IMR-90 (cell line): ENCODE data around the gene DNM3. TPM values are rescaled to one million over a fixed set of nuclear protein-coding genes. Genes with fewer than 3 reads are reported as not detected.

ENCODE experiments used
- ATAC-seq: fragments of 200-7000 bp; cut with Tn5 transposase; 2 replicates; pipeline ENCODE4 v1.9.1; 2020; ENCODE audit warnings: low read depth, mild to moderate bottlenecking, moderate library complexity
- BruUV-seq: library from RNA; stranded (reverse); fragments of 400-500 nt; replicated peaks from 2 replicates; lab custom pipeline; 2021; lab: Mats Ljungman, UMichigan
- CTCF ChIA-PET: fragments of 300-600 bp; formaldehyde crosslinking; extraction: SDS; loops from one replicate; lab custom pipeline; 2021; ENCODE audit warnings: antibody characterized with exemption; lab: Yijun Ruan, JAX
- POLR2A ChIA-PET: fragments of 300-600 bp; sonication (Branson Sonifier 250); formaldehyde crosslinking; loops from one replicate; lab custom pipeline; 2022; ENCODE audit warnings: antibody characterized with exemption; ENCODE audit not compliant: unreplicated experiment; lab: Charles Lee
- DNase-seq: peaks from one replicate; pipeline ENCODE4 v3.0.0; 2013
- H2AFZ ChIP-seq: replicated peaks from 2 replicates; pipeline ENCODE3; 2013; ENCODE audit warnings: low read length, mild to moderate bottlenecking; ENCODE audit not compliant: poor library complexity
- H2AK5ac ChIP-seq: 2 replicates; pipeline ENCODE4 v1.6.1; 2013; ENCODE audit warnings: low read depth, low read length, inconsistent platforms
- H2AK9ac ChIP-seq: replicated peaks from 2 replicates; pipeline ENCODE3; 2013; ENCODE audit warnings: mild to moderate bottlenecking, low read depth, low read length, moderate library complexity; ENCODE audit not compliant: poor library complexity
- H2BK120ac ChIP-seq: 2 replicates; pipeline ENCODE4 v1.6.1; 2013; ENCODE audit warnings: low read depth, low read length, inconsistent platforms
- H2BK15ac ChIP-seq: 3 replicates; pipeline ENCODE4 v1.6.1; 2013; ENCODE audit warnings: low read depth, low read length, inconsistent platforms
- H2BK20ac ChIP-seq: 2 replicates; pipeline ENCODE4 v1.6.1; 2013; ENCODE audit warnings: low read depth, mild to moderate bottlenecking, inconsistent platforms, low read length, moderate library complexity
- H2BK5ac ChIP-seq: 2 replicates; pipeline ENCODE4 v1.6.1; 2013; ENCODE audit warnings: mild to moderate bottlenecking, low read depth, low read length, inconsistent platforms; ENCODE audit not compliant: poor library complexity, severe bottlenecking
- H3K14ac ChIP-seq: replicated peaks from 2 replicates; pipeline ENCODE4 v1.6.1; 2013; ENCODE audit warnings: low read depth, low read length, inconsistent platforms
- H3K18ac ChIP-seq: 2 replicates; pipeline ENCODE4 v1.6.1; 2013; ENCODE audit warnings: low read depth, low read length, control low read depth
- H3K23ac ChIP-seq: 2 replicates; pipeline ENCODE4 v1.6.1; 2013; ENCODE audit warnings: low read depth, low read length, inconsistent platforms
- H3K27ac ChIP-seq: 2 replicates; pipeline ENCODE4 v1.5.1; 2013; ENCODE audit warnings: mild to moderate bottlenecking, control low read depth, low read length; ENCODE audit not compliant: insufficient read depth
- H3K27me3 ChIP-seq: 2 replicates; pipeline ENCODE4 v1.6.1; 2013; ENCODE audit warnings: low read length; ENCODE audit not compliant: control insufficient read depth, insufficient read depth
- H3K36me3 ChIP-seq: 2 replicates; pipeline ENCODE4 v1.6.1; 2013; ENCODE audit warnings: low read length, mixed read lengths; ENCODE audit not compliant: control insufficient read depth, insufficient read depth
- H3K4ac ChIP-seq: 2 replicates; pipeline ENCODE4 v1.6.1; 2013; ENCODE audit warnings: low read depth, low read length, inconsistent platforms
- H3K4me1 ChIP-seq: 2 replicates; pipeline ENCODE4 v1.6.1; 2013; ENCODE audit warnings: low read length, mixed read lengths; ENCODE audit not compliant: control insufficient read depth, insufficient read depth
- H3K4me2 ChIP-seq: 2 replicates; pipeline ENCODE4 v1.6.1; 2013; ENCODE audit warnings: low read depth, mild to moderate bottlenecking, control low read depth, low read length, moderate library complexity
- H3K4me3 ChIP-seq: 2 replicates; pipeline ENCODE4 v1.5.1; 2013; ENCODE audit warnings: low read depth, mild to moderate bottlenecking, control low read depth, low read length, moderate library complexity; ENCODE audit not compliant: insufficient read depth
- H3K56ac ChIP-seq: 2 replicates; pipeline ENCODE4 v1.6.1; 2013; ENCODE audit warnings: low read length, inconsistent platforms; ENCODE audit not compliant: insufficient read depth; ENCODE audit errors: extremely low read depth
- H3K79me1 ChIP-seq, 2 experiments: 2 replicates each; pipeline ENCODE4 v1.6.1; 2013; ENCODE audit warnings: low read length in 2 of 2, inconsistent platforms in 1 of 2, low read depth in 1 of 2
- H3K9ac ChIP-seq: 2 replicates; pipeline ENCODE4 v1.6.1; 2013; ENCODE audit warnings: low read depth, low read length, control low read depth
- H3K9me1 ChIP-seq: 2 replicates; pipeline ENCODE4 v1.6.1; 2013; ENCODE audit warnings: low read length, inconsistent platforms; ENCODE audit not compliant: insufficient read depth
- H3K9me3 ChIP-seq: 2 replicates; pipeline ENCODE4 v1.6.1; 2013; ENCODE audit warnings: low read length; ENCODE audit not compliant: control insufficient read depth, insufficient read depth
- H4K20me1 ChIP-seq: 2 replicates; pipeline ENCODE4 v1.6.1; 2013; ENCODE audit warnings: low read length, inconsistent platforms; ENCODE audit not compliant: insufficient read depth
- H4K5ac ChIP-seq: 2 replicates; pipeline ENCODE4 v1.6.1; 2013; ENCODE audit warnings: mild to moderate bottlenecking, low read depth, low read length, control low read depth
- H4K8ac ChIP-seq, 2 experiments: 2 replicates each; pipeline ENCODE4 v1.6.1; 2013; ENCODE audit warnings: low read depth in 2 of 2, low read length in 2 of 2, control low read depth in 1 of 2, inconsistent platforms in 1 of 2
- H4K91ac ChIP-seq: 2 replicates; pipeline ENCODE4 v1.6.1; 2013; ENCODE audit warnings: low read depth, low read length, inconsistent platforms; ENCODE audit not compliant: insufficient read depth
- BHLHE40 ChIP-seq: fragments of 150-350 bp; IDR thresholded peaks from 2 replicates; pipeline ENCODE4 v1.6.1; 2016; ENCODE audit warnings: mild to moderate bottlenecking, low read depth, low read length
- CEBPB ChIP-seq: IDR thresholded peaks from 2 replicates; pipeline ENCODE4 v1.6.1; 2012; ENCODE audit warnings: low read depth, low read length, improper control_type of control experiment
- CHD1 ChIP-seq: IDR thresholded peaks from 2 replicates; pipeline ENCODE4 v1.6.1; 2012; ENCODE audit warnings: low read depth, low read length, improper control_type of control experiment
- CTCF ChIP-seq: conservative IDR thresholded peaks from 2 replicates; pipeline ENCODE4 v1.5.1; 2012; ENCODE audit warnings: mild to moderate bottlenecking, low read depth, low read length, improper control_type of control experiment
- ELK1 ChIP-seq: fragments of 150-350 bp; IDR thresholded peaks from 2 replicates; pipeline ENCODE4 v1.6.1; 2016; ENCODE audit warnings: low read depth, mild to moderate bottlenecking, low read length, moderate library complexity, borderline replicate concordance
- FOS ChIP-seq: fragments of 150-350 bp; IDR thresholded peaks from 2 replicates; pipeline ENCODE4 v1.6.1; 2016; ENCODE audit warnings: low read depth, low read length
- MAFK ChIP-seq: IDR thresholded peaks from 2 replicates; pipeline ENCODE4 v1.6.1; 2012; ENCODE audit warnings: low read depth, low read length, improper control_type of control experiment
- MAZ ChIP-seq: IDR thresholded peaks from 2 replicates; pipeline ENCODE4 v1.6.1; 2012; ENCODE audit warnings: low read depth, mild to moderate bottlenecking, low read length, improper control_type of control experiment, moderate library complexity, borderline replicate concordance
- MXI1 ChIP-seq: IDR thresholded peaks from 2 replicates; pipeline ENCODE4 v1.6.1; 2012; ENCODE audit warnings: low read depth, mild to moderate bottlenecking, low read length, moderate library complexity, borderline replicate concordance
- NFE2L2 ChIP-seq: fragments of 150-350 bp; IDR thresholded peaks from 2 replicates; pipeline ENCODE4 v1.6.1; 2016; ENCODE audit warnings: low read depth, mild to moderate bottlenecking, low read length
- POLR2A ChIP-seq: IDR thresholded peaks from 2 replicates; pipeline ENCODE4 v1.6.1; 2012; ENCODE audit warnings: mild to moderate bottlenecking, low read depth, low read length
- RAD21 ChIP-seq: IDR thresholded peaks from 2 replicates; pipeline ENCODE4 v1.6.1; 2012; ENCODE audit warnings: low read length, improper control_type of control experiment
- RCOR1 ChIP-seq: IDR thresholded peaks from 2 replicates; pipeline ENCODE4 v1.6.1; 2012; ENCODE audit warnings: mild to moderate bottlenecking, low read length, improper control_type of control experiment; ENCODE audit not compliant: insufficient replicate concordance
- RFX5 ChIP-seq: IDR thresholded peaks from 2 replicates; pipeline ENCODE4 v1.8.0; 2012; ENCODE audit warnings: low read depth, mild to moderate bottlenecking, low read length, moderate library complexity
- SMC3 ChIP-seq: fragments of 150-350 bp; IDR thresholded peaks from 2 replicates; pipeline ENCODE4 v1.6.1; 2016; ENCODE audit warnings: low read depth, mild to moderate bottlenecking, antibody characterized with exemption, low read length, moderate library complexity
- USF2 ChIP-seq: fragments of 150-350 bp; IDR thresholded peaks from 2 replicates; pipeline ENCODE4 v1.6.1; 2017; ENCODE audit warnings: mild to moderate bottlenecking, antibody characterized with exemption, low read length, low read depth
- dilution Hi-C: fragments of 300-500 bp; cut with HindIII; formaldehyde crosslinking; loops from one replicate; pipeline ENCODE4 v1.14.3; 2018; ENCODE audit warnings: low sequenced_read_pairs; ENCODE audit not compliant: unreplicated experiment
- in situ Hi-C: fragments of 300-500 bp; cut with MboI; formaldehyde crosslinking; loops from 3 replicates; pipeline ENCODE4 v1.14.3; 2019; ENCODE audit warnings: low sequenced_read_pairs, inconsistent platforms, mixed read lengths
- intact Hi-C: fragments of 100-400 bp; cut with micrococcal nuclease; formaldehyde crosslinking; loops from 2 replicates; pipeline ENCODE4 v1.10.0; 2022
- polyA plus RNA-seq, 3 experiments: library from polyadenylated mRNA; depleted of rRNA; stranded (reverse); fragments of >200 nt; gene quantifications; 2 replicates each; pipeline ENCODE4 v1.2.3, GENCODE V29; 2012; ENCODE audit warnings: low replicate concordance in 1 of 3
- total RNA-seq: library from RNA; depleted of rRNA; stranded (reverse); fragments of >200 nt; gene quantifications from 2 replicates; pipeline ENCODE4 v1.2.3, GENCODE V29; 2012

The DNM3 gene
- total and polyA plus RNA-seq, 2 of the 4 experiments (the other 2 are of a cell fraction): 0.36 TPM

- no peak overlapping the region for H2BK5ac ChIP-seq
- no peak overlapping the region for H3K9ac ChIP-seq
- no TSS peak for BruUV-seq
- H3K4me2 ChIP-seq: no peak overlapping the region
- H2AK9ac ChIP-seq: no peak overlapping the region
- dilution Hi-C loops (no loop called here), intact Hi-C loops (no loop called here), in situ Hi-C loops (loop anchor here (25.0 kb wide), 1 partner anchor 594 kb away; no protein-coding TSS in a partner anchor)
- H2AK5ac ChIP-seq: no peak overlapping the region
- H2BK20ac ChIP-seq: no peak overlapping the region
- H3K79me1 ChIP-seq: no peaks in the 10 kb centered on the region
- no peak overlapping the region for H3K23ac ChIP-seq
- no peak overlapping the region for H3K14ac ChIP-seq
- no peak for TF ChIP-seq BHLHE40
- no peak for TF ChIP-seq RAD21
- no peak for TF ChIP-seq SMC3
- TF ChIP-seq MAZ: no peak
- no peak for TF ChIP-seq RFX5
- TF ChIP-seq ELK1: no peak
- no peak for TF ChIP-seq CHD1
- TF ChIP-seq CEBPB: no peak
- no peak for TF ChIP-seq CTCF
- TF ChIP-seq POLR2A: no peak
- no peak for TF ChIP-seq RCOR1
- TF ChIP-seq MAFK: no peak
- TF ChIP-seq NFE2L2: no peak
- TF ChIP-seq FOS: no peak
- TF ChIP-seq MXI1: no peak
- TF ChIP-seq USF2: no peak
- no peak for DNase-seq
- H3K56ac ChIP-seq: no peak overlapping the region
- no peak overlapping the region for H3K18ac ChIP-seq
- H3K9me3 ChIP-seq: no peaks in the 10 kb centered on the region
- no peaks in the 10 kb centered on the region for H3K9me1 ChIP-seq
- H4K20me1 ChIP-seq: no peaks in the 10 kb centered on the region
- H3K4ac ChIP-seq: no peak overlapping the region
- ATAC-seq: no peak
- H3K4me3 ChIP-seq: no peak overlapping the region
- no peaks in the 10 kb centered on the region for H3K27me3 ChIP-seq
- no peaks in the 10 kb centered on the region for H3K4me1 ChIP-seq
- no peak overlapping the region for H4K8ac ChIP-seq
- H2BK15ac ChIP-seq: no peak overlapping the region
- ChIA-PET CTCF (interaction anchor here (0.7 kb wide), 1 partner anchor 315 kb away, joined by 9 read pairs; no protein-coding TSS in a partner anchor), POLR2A (no interaction called here)
- no peak overlapping the region for H4K91ac ChIP-seq
- H2BK120ac ChIP-seq: no peak overlapping the region
- H3K27ac ChIP-seq: no peak overlapping the region
- no peak overlapping the region for H2AFZ ChIP-seq
- H3K36me3 ChIP-seq: no peaks in the 10 kb centered on the region
- H4K5ac ChIP-seq: no peak overlapping the region
Observed at GRCh38 chr1:172405912-172406311, 564.6 kb downstream of the DNM3 start.
